Hepatocyte (in vitro differentiated cells): Measurements from ENCODE around the gene TMEM270.

Experiments used
- CTCF ChIP-seq: fragments of 200-600 bp; sonication (generic); IDR thresholded peaks from 2 replicates; pipeline ENCODE4 v1.5.1; 2016; ENCODE audit warnings: antibody characterized with exemption, mild to moderate bottlenecking; ENCODE audit not compliant: poor library complexity
- EZH2phosphoT487 ChIP-seq: fragments of 200-600 bp; sonication (generic); IDR thresholded peaks from one replicate; pipeline ENCODE4 v1.6.1; 2018; ENCODE audit warnings: antibody characterized with exemption, mild to moderate bottlenecking, low read depth, moderate library complexity; ENCODE audit not compliant: unreplicated experiment, severe bottlenecking

DNA sequence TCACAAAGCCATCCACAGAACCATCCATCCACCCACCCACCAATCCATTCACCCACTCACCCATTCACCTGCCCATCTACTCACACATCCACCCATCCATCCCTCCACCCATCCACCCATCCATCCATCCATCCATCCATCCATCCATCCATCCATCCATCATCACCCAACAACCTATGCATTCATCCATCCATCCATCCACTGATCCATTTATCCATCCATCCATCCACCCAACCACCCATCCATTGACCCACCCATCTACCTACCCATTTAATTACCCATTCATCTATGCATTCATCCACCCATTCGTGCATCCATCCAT lies 5.4 kb downstream of the TMEM270 start:
- TF ChIP-seq CTCF (no peak), EZH2phosphoT487 (no peak)
